ENCODE results near the gene ATP6V0D1.
A peak's percentile ranks its signal among the peaks of the same experiment; 100 is the strongest.

The ATP6V0D1 gene

DNA sequence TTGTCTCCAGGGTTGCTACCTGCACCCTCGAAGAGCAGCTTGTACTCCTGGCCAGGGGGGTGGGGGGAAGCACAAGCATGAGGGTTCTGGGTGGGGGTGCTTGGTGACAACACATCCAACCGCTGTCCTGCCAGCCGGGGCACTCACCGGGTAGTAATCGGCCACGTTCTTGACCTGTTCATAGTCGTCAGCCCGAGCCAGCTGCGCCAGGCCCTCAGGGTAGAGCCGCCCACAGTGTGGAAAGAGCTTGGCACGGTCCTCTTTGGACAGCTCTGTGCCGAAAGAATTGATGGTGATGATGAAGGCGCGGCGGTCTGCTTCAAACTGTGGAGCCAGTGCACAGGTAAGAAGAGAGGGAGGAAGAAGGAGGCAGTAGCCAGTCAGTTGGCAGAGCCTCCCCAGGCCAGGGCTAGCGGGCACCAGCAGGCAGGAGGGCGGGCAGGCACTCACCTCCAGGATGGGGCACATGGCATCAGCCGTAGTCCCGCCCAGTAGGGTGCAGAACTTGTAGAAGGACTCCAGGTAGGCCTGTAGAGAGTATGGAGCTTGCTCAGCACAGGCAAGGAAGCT is 42.0 kb downstream of the ATP6V0D1 start:
- Mint-ChIP-seq H3K4me3 (no peak overlapping the region), H3K9me3 (no peaks in the 10 kb centered on the region), H3K27me3 (ENCODE audit: low read depth) (peaks cover 2% of the 10 kb centered on the region), H3K4me1 (ENCODE audit: low read depth) (no peaks in the 10 kb centered on the region), H3K36me3 (ENCODE audit: low read depth) (peaks cover 5% of the 10 kb centered on the region), H3K27ac (no peak overlapping the region)
- DNase-seq (ENCODE audit: low spot score): no peak

DNA sequence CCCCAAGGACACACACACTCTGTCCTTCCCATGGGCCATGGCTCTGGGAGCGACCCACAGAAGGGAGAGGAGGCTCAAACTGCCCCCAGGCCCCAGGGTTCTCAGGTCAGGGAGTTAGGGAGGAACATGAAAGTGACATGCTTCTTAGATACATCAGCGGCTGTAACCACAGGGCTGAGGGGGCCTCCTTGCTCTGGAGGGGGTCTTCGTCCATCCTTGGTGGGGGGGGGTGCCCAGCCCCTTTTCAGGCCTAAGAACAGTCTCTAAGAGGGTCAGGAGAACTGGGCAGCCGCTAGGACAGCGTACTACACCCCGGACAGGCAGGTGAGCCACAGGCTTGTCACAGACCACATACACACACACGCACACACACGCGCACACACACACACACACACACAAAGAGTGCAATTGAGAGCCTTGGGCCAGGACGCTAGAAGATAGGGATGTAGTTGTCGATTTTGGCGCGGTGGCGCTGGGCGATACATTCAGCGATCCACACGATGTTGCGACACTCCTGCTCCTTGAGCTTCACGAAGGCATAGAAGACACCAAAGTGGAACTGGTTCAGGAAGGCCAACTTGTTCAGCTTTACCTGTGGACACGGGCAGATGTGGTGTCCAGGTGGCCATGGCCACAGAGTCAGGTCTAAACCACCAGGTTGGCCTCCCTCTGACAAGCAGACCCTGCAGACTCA is 42.7 kb downstream of the ATP6V0D1 start:
- DNase-seq (ENCODE audit: low spot score): no peak
- H3K27me3 Mint-ChIP-seq (ENCODE audit: low read depth): peaks cover 4% of the 10 kb centered on the region
- H3K27ac Mint-ChIP-seq: no peak overlapping the region
- no peaks in the 10 kb centered on the region for H3K9me3 Mint-ChIP-seq
- peaks cover 5% of the 10 kb centered on the region for H3K36me3 Mint-ChIP-seq (ENCODE audit: low read depth)
- no peaks in the 10 kb centered on the region for H3K4me1 Mint-ChIP-seq (ENCODE audit: low read depth)
- H3K4me3 Mint-ChIP-seq: no peak overlapping the region

- Mint-ChIP-seq H3K4me3 (no peak overlapping the region), H3K4me1 (ENCODE audit: low read depth) (no peaks in the 10 kb centered on the region), H3K27me3 (ENCODE audit: low read depth) (peaks cover 10% of the 10 kb centered on the region), H3K36me3 (ENCODE audit: low read depth) (peaks cover 5% of the 10 kb centered on the region), H3K9me3 (no peaks in the 10 kb centered on the region), H3K27ac (no peak overlapping the region)
- DNase-seq (ENCODE audit: low spot score): no peak
Measured at GRCh38 chr16:67437513-67437912, 43.4 kb downstream of the ATP6V0D1 start.

DNA sequence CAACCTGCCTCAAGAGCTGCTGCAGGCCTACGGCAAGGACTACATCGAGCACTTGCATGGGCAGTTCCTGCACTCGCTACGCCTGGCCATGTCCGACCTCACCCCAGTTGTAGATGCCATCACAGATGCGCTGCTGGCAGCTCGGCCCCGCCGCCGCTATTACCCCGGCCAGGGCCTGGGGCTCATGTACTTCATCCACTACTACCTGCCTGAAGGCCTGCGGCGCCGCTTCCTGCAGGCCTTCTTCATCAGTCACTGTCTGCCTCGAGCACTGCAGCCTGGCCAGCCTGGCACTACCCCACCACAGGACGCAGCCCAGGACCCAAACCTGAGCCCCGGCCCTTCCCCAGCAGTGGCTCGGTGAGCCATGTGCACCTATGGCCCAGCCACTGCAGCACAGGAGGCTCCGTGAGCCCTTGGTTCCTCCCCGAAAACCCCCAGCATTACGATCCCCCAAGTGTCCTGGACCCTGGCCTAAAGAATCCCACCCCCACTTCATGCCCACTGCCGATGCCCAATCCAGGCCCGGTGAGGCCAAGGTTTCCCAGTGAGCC is 44.2 kb downstream of the ATP6V0D1 start:
- no peak overlapping the region for H3K4me3 Mint-ChIP-seq
- H3K36me3 Mint-ChIP-seq (ENCODE audit: low read depth): peaks cover 5% of the 10 kb centered on the region
- peaks cover under 1% of the 10 kb centered on the region for H3K4me1 Mint-ChIP-seq (ENCODE audit: low read depth)
- peaks cover 15% of the 10 kb centered on the region for H3K27me3 Mint-ChIP-seq (ENCODE audit: low read depth)
- no peak overlapping the region for H3K27ac Mint-ChIP-seq
- no peak for DNase-seq (ENCODE audit: low spot score)
- no peaks in the 10 kb centered on the region for H3K9me3 Mint-ChIP-seq

DNA sequence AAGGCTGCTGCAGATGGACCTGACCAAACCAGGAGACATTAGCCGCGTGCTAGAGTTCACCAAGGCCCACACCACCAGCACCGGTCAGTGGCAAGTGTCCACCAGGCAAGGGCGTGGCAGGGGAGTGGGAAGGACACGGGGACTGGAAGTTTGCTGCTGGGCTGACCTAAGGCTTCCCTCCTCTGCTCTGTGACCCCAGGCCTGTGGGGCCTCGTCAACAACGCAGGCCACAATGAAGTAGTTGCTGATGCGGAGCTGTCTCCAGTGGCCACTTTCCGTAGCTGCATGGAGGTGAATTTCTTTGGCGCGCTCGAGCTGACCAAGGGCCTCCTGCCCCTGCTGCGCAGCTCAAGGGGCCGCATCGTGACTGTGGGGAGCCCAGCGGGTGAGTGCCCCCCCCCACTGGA is 45.2 kb downstream of the ATP6V0D1 start:
- no peaks in the 10 kb centered on the region for H3K9me3 Mint-ChIP-seq
- peaks cover 3% of the 10 kb centered on the region for H3K4me1 Mint-ChIP-seq (ENCODE audit: low read depth)
- no peak overlapping the region for H3K27ac Mint-ChIP-seq
- H3K27me3 Mint-ChIP-seq (ENCODE audit: low read depth): peaks cover 19% of the 10 kb centered on the region
- no peak overlapping the region for H3K4me3 Mint-ChIP-seq
- peaks cover 5% of the 10 kb centered on the region for H3K36me3 Mint-ChIP-seq (ENCODE audit: low read depth)
- DNase-seq (ENCODE audit: low spot score): no peak

- DNase-seq (ENCODE audit: low spot score): no peak
- Mint-ChIP-seq H3K9me3 (no peaks in the 10 kb centered on the region), H3K27me3 (ENCODE audit: low read depth) (peaks cover 40% of the 10 kb centered on the region), H3K27ac (no peak overlapping the region), H3K4me3 (no peak overlapping the region), H3K4me1 (ENCODE audit: low read depth) (peaks cover 5% of the 10 kb centered on the region), H3K36me3 (ENCODE audit: low read depth) (peaks cover 3% of the 10 kb centered on the region)
Measured at GRCh38 chr16:67433131-67433719, 47.7 kb downstream of the ATP6V0D1 start.

GRCh38 chr16:67432506-67432890 is 48.5 kb downstream of the ATP6V0D1 start:
- no peaks in the 10 kb centered on the region for H3K36me3 Mint-ChIP-seq (ENCODE audit: low read depth)
- H3K4me1 Mint-ChIP-seq (ENCODE audit: low read depth): peaks cover 5% of the 10 kb centered on the region
- H3K4me3 Mint-ChIP-seq: no peak overlapping the region
- peaks cover 43% of the 10 kb centered on the region for H3K27me3 Mint-ChIP-seq (ENCODE audit: low read depth)
- no peaks in the 10 kb centered on the region for H3K9me3 Mint-ChIP-seq
- DNase-seq (ENCODE audit: low spot score): no peak
- no peak overlapping the region for H3K27ac Mint-ChIP-seq

GRCh38 chr16:67431775-67432505 is 49.0 kb downstream of the ATP6V0D1 start:
- no peaks in the 10 kb centered on the region for H3K36me3 Mint-ChIP-seq (ENCODE audit: low read depth)
- H3K27me3 Mint-ChIP-seq (ENCODE audit: low read depth): peaks cover 43% of the 10 kb centered on the region
- H3K4me1 Mint-ChIP-seq (ENCODE audit: low read depth): peaks cover 5% of the 10 kb centered on the region
- DNase-seq (ENCODE audit: low spot score): no peak
- no peaks in the 10 kb centered on the region for H3K9me3 Mint-ChIP-seq
- H3K27ac Mint-ChIP-seq: no peak overlapping the region
- H3K4me3 Mint-ChIP-seq: no peak overlapping the region

GRCh38 chr16:67430977-67431774 is 49.8 kb downstream of the ATP6V0D1 start, which contains the start of gene HSD11B2:
HSD11B2 (plus strand) TSS chr16:67431121; CDS start chr16:67431249, 128 bp downstream.
- H3K4me3 Mint-ChIP-seq: peak within 1 kb of the TSS; percentile 81
- H3K27ac Mint-ChIP-seq: no peak within 1 kb of the TSS
- peaks cover 5% of the 10 kb centered on the region for H3K4me1 Mint-ChIP-seq (ENCODE audit: low read depth)
- no peaks in the 10 kb centered on the region for H3K9me3 Mint-ChIP-seq
- H3K36me3 Mint-ChIP-seq (ENCODE audit: low read depth): no peaks in the 10 kb centered on the region
- peak; percentile 30 for DNase-seq (ENCODE audit: low spot score)
- H3K27me3 Mint-ChIP-seq (ENCODE audit: low read depth): peaks cover 47% of the 10 kb centered on the region

DNA sequence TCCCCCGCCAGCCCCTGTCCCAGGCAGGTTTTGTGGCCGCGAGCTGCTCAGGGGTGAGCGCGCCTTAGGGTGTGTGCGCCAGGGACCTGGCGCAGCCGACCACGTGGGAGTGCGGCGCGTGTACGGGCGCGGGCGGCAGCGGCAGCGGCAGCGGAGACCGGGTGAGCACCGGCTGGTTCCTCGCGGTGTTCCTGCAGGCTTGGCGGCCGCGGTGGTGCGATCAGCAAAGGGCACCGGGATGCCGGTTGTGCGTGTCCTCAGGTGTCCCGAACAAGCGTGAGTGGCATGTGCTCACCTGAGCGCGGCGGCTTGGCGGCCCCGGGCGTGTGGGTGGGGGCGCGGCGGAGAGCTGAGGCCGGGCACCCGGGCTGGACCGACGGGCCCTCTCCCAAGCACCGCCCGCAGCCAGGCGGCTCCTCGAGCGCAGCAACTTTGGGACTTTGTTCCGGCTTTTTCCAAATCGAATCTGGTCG is 50.4 kb downstream of the ATP6V0D1 start:
- no peaks in the 10 kb centered on the region for H3K9me3 Mint-ChIP-seq
- H3K4me3 Mint-ChIP-seq: peak overlapping the region; percentile 81
- H3K4me1 Mint-ChIP-seq (ENCODE audit: low read depth): peaks cover 5% of the 10 kb centered on the region
- H3K27me3 Mint-ChIP-seq (ENCODE audit: low read depth): peaks cover 47% of the 10 kb centered on the region
- no peaks in the 10 kb centered on the region for H3K36me3 Mint-ChIP-seq (ENCODE audit: low read depth)
- peak; percentile 16 for DNase-seq (ENCODE audit: low spot score)
- no peak overlapping the region for H3K27ac Mint-ChIP-seq

GRCh38 chr16:67429799-67430503 is 51.0 kb downstream of the ATP6V0D1 start:
- H3K27me3 Mint-ChIP-seq (ENCODE audit: low read depth): peaks cover 47% of the 10 kb centered on the region
- peak overlapping the region; percentile 81 for H3K4me3 Mint-ChIP-seq
- H3K9me3 Mint-ChIP-seq: no peaks in the 10 kb centered on the region
- no peak for DNase-seq (ENCODE audit: low spot score)
- no peaks in the 10 kb centered on the region for H3K36me3 Mint-ChIP-seq (ENCODE audit: low read depth)
- H3K27ac Mint-ChIP-seq: no peak overlapping the region
- peaks cover 5% of the 10 kb centered on the region for H3K4me1 Mint-ChIP-seq (ENCODE audit: low read depth)

DNA sequence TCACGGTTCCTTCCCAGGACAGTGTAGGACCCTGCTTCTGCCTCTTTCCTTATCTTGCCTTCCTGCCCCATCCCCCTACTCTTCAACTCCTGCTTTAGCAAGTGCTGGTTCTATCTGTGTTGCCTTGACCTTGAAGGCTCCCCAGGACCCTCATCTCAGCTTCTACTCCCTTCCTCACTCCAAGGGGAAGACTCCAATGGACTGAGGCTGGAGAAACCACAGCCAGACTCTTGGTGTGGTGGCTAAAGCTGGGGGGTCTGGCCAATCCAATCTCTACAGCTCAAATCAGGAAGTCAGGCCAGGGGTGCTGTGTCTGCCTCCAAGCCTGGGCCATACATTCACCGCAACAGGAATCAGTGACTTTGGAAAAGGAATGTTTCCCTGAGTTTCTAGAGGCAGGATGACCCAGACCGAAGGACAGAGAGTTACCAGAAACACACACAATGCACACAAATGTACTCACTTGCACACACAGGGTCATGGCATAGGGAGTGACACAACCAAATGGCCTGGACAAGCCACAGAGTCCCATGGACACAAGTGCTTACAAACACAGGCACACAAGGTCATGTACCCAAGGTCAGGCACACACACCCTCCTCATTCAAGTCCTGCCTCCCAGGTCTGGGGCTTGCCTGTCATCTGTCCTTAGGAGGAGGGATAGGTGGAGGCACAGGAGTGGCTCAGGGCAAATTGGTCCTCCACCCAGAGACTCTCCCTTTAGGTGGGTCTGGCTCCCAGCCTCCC is 51.7 kb downstream of the ATP6V0D1 start:
- Mint-ChIP-seq H3K36me3 (ENCODE audit: low read depth) (no peaks in the 10 kb centered on the region), H3K27ac (no peak overlapping the region), H3K4me3 (peak overlapping the region; percentile 54), H3K4me1 (ENCODE audit: low read depth) (peaks cover 5% of the 10 kb centered on the region), H3K9me3 (no peaks in the 10 kb centered on the region), H3K27me3 (ENCODE audit: low read depth) (peaks cover 47% of the 10 kb centered on the region)
- DNase-seq (ENCODE audit: low spot score): no peak

All from T-helper 2 cell treated with Interferon-gamma antibody and Interleukin-4, amounts not matched to agents 5 μg/mL and 100 μg/mL, for 36 hours (primary cell).